ENCODE data around the gene ZNF343.

DNA sequence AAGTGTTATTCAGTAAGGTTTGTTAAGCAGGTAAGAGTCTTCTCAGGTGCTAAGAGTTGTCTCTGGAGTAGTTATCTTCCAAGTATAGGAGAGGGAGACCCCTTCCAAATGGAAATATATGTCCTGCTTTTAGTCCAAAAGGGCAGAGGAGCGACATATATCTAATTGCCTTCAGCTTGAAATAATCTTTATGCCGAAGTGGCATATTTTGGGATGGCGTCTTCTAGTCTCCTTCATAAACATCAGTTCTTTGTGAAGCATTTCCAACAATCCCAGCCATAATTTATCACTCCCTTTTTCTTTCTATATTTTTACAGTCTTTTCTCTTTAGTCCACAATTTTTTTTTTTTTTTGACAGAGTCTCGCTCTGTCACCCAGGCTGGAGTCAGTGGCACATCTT is 33.6 kb upstream of the ZNF343 start:
- TF ChIP-seq POLR2AphosphoS5 (IDR thresholded peaks at IDR 0.05): no peak
- TF ChIP-seq, protein P1, sequence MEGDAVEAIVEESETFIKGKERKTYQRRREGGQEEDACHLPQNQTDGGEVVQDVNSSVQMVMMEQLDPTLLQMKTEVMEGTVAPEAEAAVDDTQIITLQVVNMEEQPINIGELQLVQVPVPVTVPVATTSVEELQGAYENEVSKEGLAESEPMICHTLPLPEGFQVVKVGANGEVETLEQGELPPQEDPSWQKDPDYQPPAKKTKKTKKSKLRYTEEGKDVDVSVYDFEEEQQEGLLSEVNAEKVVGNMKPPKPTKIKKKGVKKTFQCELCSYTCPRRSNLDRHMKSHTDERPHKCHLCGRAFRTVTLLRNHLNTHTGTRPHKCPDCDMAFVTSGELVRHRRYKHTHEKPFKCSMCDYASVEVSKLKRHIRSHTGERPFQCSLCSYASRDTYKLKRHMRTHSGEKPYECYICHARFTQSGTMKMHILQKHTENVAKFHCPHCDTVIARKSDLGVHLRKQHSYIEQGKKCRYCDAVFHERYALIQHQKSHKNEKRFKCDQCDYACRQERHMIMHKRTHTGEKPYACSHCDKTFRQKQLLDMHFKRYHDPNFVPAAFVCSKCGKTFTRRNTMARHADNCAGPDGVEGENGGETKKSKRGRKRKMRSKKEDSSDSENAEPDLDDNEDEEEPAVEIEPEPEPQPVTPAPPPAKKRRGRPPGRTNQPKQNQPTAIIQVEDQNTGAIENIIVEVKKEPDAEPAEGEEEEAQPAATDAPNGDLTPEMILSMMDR (IDR thresholded peaks at IDR 0.05 in 8 of 11, conservative IDR thresholded peaks at IDR 0.05 in 3 of 11): no peak

Data from spleen (tissue), 7 donors.